ENCODE results near the gene ADRM1. TPM values are rescaled to one million over a fixed set of nuclear protein-coding genes. Genes with fewer than 3 reads are reported as not detected.

ADRM1 gene
- total and polyA plus RNA-seq, 2 donors from 2014 or later = 64.4 to 79.4 TPM

DNA sequence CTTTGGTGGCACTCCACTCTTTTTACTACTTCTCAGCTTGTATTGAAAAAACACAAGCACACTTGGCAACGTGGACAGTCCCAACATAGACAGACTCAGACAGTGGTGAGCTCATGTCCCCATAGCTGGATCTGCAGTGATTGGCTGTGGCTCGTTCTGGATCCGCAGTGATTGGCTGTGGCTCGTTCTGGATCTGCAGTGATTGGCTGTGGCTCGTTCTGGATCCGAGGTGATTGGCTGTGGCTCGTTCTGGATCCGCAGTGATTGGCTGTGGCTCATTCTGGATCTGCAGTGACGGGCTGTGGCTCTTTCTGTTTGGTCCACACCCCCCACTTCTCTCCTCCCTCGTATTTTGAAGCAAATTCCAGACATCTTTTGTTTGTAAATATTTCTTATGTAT, 36.5 kb upstream of the ADRM1 start:
- Histone ChIP-seq H3K27ac (ENCODE audit: low read depth in 2 of 2, low read length in 2 of 2) (no peak overlapping the region), H3K36me3 (ENCODE audit: control insufficient read depth in 2 of 3, insufficient read depth in 3 of 3, low read length in 3 of 3) (peaks cover 3 to 19% (median 12%) of the 10 kb centered on the region in 3 donors), H3K9ac (ENCODE audit: low read length in 3 of 3) (no peak overlapping the region), H3K4me1 (ENCODE audit: control insufficient read depth in 2 of 3, insufficient read depth in 2 of 3, low read depth in 1 of 3, low read length in 3 of 3) (no peaks in the 10 kb centered on the region), H3K9me3 (ENCODE audit: control insufficient read depth in 2 of 3, insufficient read depth in 1 of 3, low read length in 3 of 3) (no peaks in the 10 kb centered on the region), H3K27me3 (ENCODE audit: control insufficient read depth, insufficient read depth, low read length) (no peaks in the 10 kb centered on the region), H3K4me3 (ENCODE audit: low read length in 3 of 3) (no peak overlapping the region)
- TF ChIP-seq, protein P1, sequence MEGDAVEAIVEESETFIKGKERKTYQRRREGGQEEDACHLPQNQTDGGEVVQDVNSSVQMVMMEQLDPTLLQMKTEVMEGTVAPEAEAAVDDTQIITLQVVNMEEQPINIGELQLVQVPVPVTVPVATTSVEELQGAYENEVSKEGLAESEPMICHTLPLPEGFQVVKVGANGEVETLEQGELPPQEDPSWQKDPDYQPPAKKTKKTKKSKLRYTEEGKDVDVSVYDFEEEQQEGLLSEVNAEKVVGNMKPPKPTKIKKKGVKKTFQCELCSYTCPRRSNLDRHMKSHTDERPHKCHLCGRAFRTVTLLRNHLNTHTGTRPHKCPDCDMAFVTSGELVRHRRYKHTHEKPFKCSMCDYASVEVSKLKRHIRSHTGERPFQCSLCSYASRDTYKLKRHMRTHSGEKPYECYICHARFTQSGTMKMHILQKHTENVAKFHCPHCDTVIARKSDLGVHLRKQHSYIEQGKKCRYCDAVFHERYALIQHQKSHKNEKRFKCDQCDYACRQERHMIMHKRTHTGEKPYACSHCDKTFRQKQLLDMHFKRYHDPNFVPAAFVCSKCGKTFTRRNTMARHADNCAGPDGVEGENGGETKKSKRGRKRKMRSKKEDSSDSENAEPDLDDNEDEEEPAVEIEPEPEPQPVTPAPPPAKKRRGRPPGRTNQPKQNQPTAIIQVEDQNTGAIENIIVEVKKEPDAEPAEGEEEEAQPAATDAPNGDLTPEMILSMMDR (IDR thresholded peaks at IDR 0.05; ENCODE audit: borderline replicate concordance, extremely low read depth, insufficient read depth) = no peak
- intact Hi-C loops (cut with DNase I) = no loop called here
- DNase-seq (no peak), FAIRE-seq (no peak)

DNA sequence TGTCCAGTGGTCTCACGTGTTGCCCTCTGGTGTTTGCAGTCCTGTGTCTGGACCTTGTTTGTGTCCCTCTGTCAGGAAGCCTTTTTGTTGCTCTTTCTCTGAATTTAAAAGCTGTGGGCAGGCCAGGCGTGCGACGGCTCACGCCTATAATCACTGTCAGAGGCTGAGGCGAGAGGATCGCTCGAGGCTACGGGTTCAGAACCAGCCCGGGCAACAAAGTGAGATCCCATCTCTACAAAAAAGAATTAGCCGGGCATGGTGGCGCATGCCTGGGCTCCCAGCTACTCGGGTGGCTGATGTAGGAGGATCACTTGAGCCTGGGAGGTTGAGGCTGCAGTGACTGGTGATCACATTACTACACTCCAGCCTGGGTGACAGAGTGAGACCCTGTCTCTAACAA, 35.9 kb upstream of the ADRM1 start:
- Histone ChIP-seq H3K4me3 (ENCODE audit: low read length in 3 of 3) (no peak overlapping the region), H3K9ac (ENCODE audit: low read length in 3 of 3) (no peak overlapping the region), H3K9me3 (ENCODE audit: control insufficient read depth in 2 of 3, insufficient read depth in 1 of 3, low read length in 3 of 3) (no peaks in the 10 kb centered on the region), H3K27me3 (ENCODE audit: control insufficient read depth, insufficient read depth, low read length) (no peaks in the 10 kb centered on the region), H3K4me1 (ENCODE audit: control insufficient read depth in 2 of 3, insufficient read depth in 2 of 3, low read depth in 1 of 3, low read length in 3 of 3) (no peaks in the 10 kb centered on the region), H3K36me3 (ENCODE audit: control insufficient read depth in 2 of 3, insufficient read depth in 3 of 3, low read length in 3 of 3) (peaks cover 3 to 19% (median 12%) of the 10 kb centered on the region in 3 donors), H3K27ac (ENCODE audit: low read depth in 2 of 2, low read length in 2 of 2) (no peak overlapping the region)
- intact Hi-C loops (cut with DNase I) = no loop called here
- FAIRE-seq (no peak), DNase-seq (no peak)
- TF ChIP-seq, protein P1 (IDR thresholded peaks at IDR 0.05; ENCODE audit: borderline replicate concordance, extremely low read depth, insufficient read depth) = no peak

DNA sequence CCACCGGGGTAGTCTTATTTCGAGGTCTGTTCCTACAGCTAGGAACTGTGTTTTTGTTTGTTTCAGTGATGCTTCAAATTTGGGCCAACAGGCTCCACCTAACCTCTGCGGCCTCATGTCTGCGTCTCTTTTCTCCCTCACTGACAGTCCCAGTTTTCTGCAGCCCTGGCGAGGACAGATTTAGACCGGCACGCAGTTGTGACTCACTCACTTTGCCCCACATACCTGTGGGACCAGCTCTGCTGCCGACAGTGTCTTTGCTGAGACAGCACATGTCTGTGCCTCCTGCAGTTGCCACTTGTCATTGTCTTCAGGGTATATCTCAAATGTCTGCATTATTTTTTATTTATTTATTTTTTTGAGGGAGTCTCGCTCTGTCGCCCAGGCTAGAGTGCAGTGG, 35.3 kb upstream of the ADRM1 start:
- DNase-seq (no peak), FAIRE-seq (no peak)
- TF ChIP-seq, protein P1 (IDR thresholded peaks at IDR 0.05; ENCODE audit: borderline replicate concordance, extremely low read depth, insufficient read depth) = no peak
- Histone ChIP-seq H3K36me3 (ENCODE audit: control insufficient read depth in 2 of 3, insufficient read depth in 3 of 3, low read length in 3 of 3) (peaks cover 3 to 20% (median 15%) of the 10 kb centered on the region in 3 donors), H3K4me1 (ENCODE audit: control insufficient read depth in 2 of 3, insufficient read depth in 2 of 3, low read depth in 1 of 3, low read length in 3 of 3) (no peaks in the 10 kb centered on the region), H3K27me3 (ENCODE audit: control insufficient read depth, insufficient read depth, low read length) (no peaks in the 10 kb centered on the region), H3K9ac (ENCODE audit: low read length in 3 of 3) (no peak overlapping the region), H3K27ac (ENCODE audit: low read depth in 2 of 2, low read length in 2 of 2) (no peak overlapping the region), H3K4me3 (ENCODE audit: low read length in 3 of 3) (no peak overlapping the region), H3K9me3 (ENCODE audit: control insufficient read depth in 2 of 3, insufficient read depth in 1 of 3, low read length in 3 of 3) (no peaks in the 10 kb centered on the region)
- intact Hi-C loops (cut with DNase I) = no loop called here

All from kidney (tissue), 14 donors.